Body of pancreas (tissue), 4 donors: ENCODE data around the gene ATRAID. TPM values are rescaled to one million over a fixed set of nuclear protein-coding genes. Genes with fewer than 3 reads are reported as not detected.

Experiments used
- ATAC-seq: fragments of 150-250 bp; one replicate; pipeline ENCODE4 v1.9.1; 2016
- DNase-seq, 4 donors: peaks; one replicate each; pipeline ENCODE4 v3.0.0-alpha.2; 2019
- H3K27ac ChIP-seq, 4 donors: fragments of 200-600 bp; sonication (generic); 1 replicate in 3 of 4; 2 replicates in 1 of 4; pipeline versions ENCODE4 v1.5.1 to v1.6.1; 2016 to 2019; ENCODE audit warnings: mild to moderate bottlenecking in 1 of 4, mixed read lengths in 1 of 4, moderate library complexity in 1 of 4
- H3K27me3 ChIP-seq, 2 donors: fragments of 200-600 bp; sonication (generic); one replicate each; pipeline ENCODE4 v1.6.0; 2016; ENCODE audit warnings: mild to moderate bottlenecking in 1 of 2
- H3K36me3 ChIP-seq, 2 donors: fragments of 200-600 bp; sonication (generic); replicated peaks in 1 of 2; 2 replicates each; pipeline ENCODE4 v1.5.1; 2016; ENCODE audit warnings: low read depth in 2 of 2; ENCODE audit not compliant: insufficient read depth in 1 of 2
- H3K4me1 ChIP-seq: fragments of 200-600 bp; sonication (generic); one replicate; pipeline ENCODE4 v1.6.0; 2016
- H3K4me3 ChIP-seq, 2 donors: fragments of 200-600 bp; sonication (generic); 1 replicate in 1 of 2; 2 replicates in 1 of 2; pipeline ENCODE4 v1.5.1; 2016 to 2019
- H3K9me3 ChIP-seq, 3 donors: fragments of 200-600 bp; sonication (generic); 1 replicate in 2 of 3; 2 replicates in 1 of 3; pipeline ENCODE4 v1.5.1; 2016
- CTCF ChIP-seq, 7 experiments: fragments of 450-650 bp in 4 of 7; fragments of 200-600 bp in 3 of 7; sonication (generic) in 3 of 7; IDR thresholded peaks; one replicate each; pipeline ENCODE4 v1.5.1; 2016 to 2019; ENCODE audit warnings: antibody characterized with exemption in 7 of 7
- POLR2A ChIP-seq, 3 donors: fragments of 450-650 bp; IDR thresholded peaks; one replicate each; pipeline ENCODE4 v1.6.1; 2016; ENCODE audit warnings: antibody characterized with exemption in 3 of 3, mild to moderate bottlenecking in 2 of 3
- WGBS, 2 donors: methylation state at CpG; one replicate each; pipeline ENCODE4 v1.1.5; 2017; 5-methylcytosine and 5-hydroxymethylcytosine counted together
- intact Hi-C: fragments of 100-400 bp; cut with DNase I; formaldehyde crosslinking; loops from one replicate; pipeline ENCODE4 v1.15.1; 2023
- total RNA-seq, 2 donors: library from RNA; depleted of rRNA; stranded (reverse); fragments of >200 nt; gene quantifications; one replicate each; pipeline ENCODE4 v1.1.0, GENCODE V29; 2016

ATRAID gene
- total RNA-seq, 2 donors from 2014 or later, result 69.2 to 75.0 TPM

GRCh38 chr2:27263287-27264252 lies 51.7 kb downstream of the ATRAID start:
- 2 to 5% methylated on average over 20 to 46 of the region's 46 CpGs for WGBS, 2 donors
- Histone ChIP-seq H3K27ac (no peak overlapping the region), H3K4me1 (peaks cover 37% of the 10 kb centered on the region), H3K36me3 (no peaks in the 10 kb centered on the region), H3K27me3 (peaks cover 0 to 44% of the 10 kb centered on the region in 2 donors), H3K9me3 (no peaks in the 10 kb centered on the region), H3K4me3 (peak overlapping the region in 1 of 2 donors; percentile 22)
- intact Hi-C loops, result no loop called here
- ATAC-seq, result no peak
- no peak for DNase-seq
- TF ChIP-seq CTCF (IDR thresholded peaks at IDR 0.05) (no peak), POLR2A (IDR thresholded peaks at IDR 0.05) (no peak)

- Histone ChIP-seq H3K27me3 (peaks cover 0 to 44% of the 10 kb centered on the region in 2 donors), H3K4me3 (no peak overlapping the region), H3K4me1 (peaks cover 37% of the 10 kb centered on the region), H3K27ac (no peak overlapping the region), H3K9me3 (no peaks in the 10 kb centered on the region), H3K36me3 (no peaks in the 10 kb centered on the region)
- intact Hi-C loops, result no loop called here
- no peak for ATAC-seq
- WGBS, 2 donors, result 0% methylated on average over 20 to 29 of the region's 38 CpGs
- TF ChIP-seq POLR2A (IDR thresholded peaks at IDR 0.05) (no peak), CTCF (IDR thresholded peaks at IDR 0.05) (no peak)
- no peak for DNase-seq
Observed at GRCh38 chr2:27264253-27264752, 52.5 kb downstream of the ATRAID start.

GRCh38 chr2:27264753-27265535 lies 53.1 kb downstream of the ATRAID start:
- 3 to 15% methylated on average over 18 to 56 of the region's 56 CpGs for WGBS, 2 donors
- Histone ChIP-seq H3K27ac (no peak overlapping the region), H3K4me3 (no peak overlapping the region), H3K27me3 (peaks cover 0 to 44% of the 10 kb centered on the region in 2 donors), H3K9me3 (no peaks in the 10 kb centered on the region), H3K4me1 (peaks cover 37% of the 10 kb centered on the region), H3K36me3 (no peaks in the 10 kb centered on the region)
- peak; percentile 16 to 63 (median 44) for TF ChIP-seq CTCF (IDR thresholded peaks at IDR 0.05)
- TF ChIP-seq POLR2A (IDR thresholded peaks at IDR 0.05), result no peak
- intact Hi-C loops, result no loop called here
- ATAC-seq (peak; percentile 59), DNase-seq (peak; percentile 54 to 77 (median 62))

GRCh38 chr2:27265536-27265870 lies 53.7 kb downstream of the ATRAID start:
- DNase-seq (no peak), ATAC-seq (no peak)
- Histone ChIP-seq H3K36me3 (no peaks in the 10 kb centered on the region), H3K4me1 (peaks cover 37% of the 10 kb centered on the region), H3K4me3 (no peak overlapping the region), H3K9me3 (no peaks in the 10 kb centered on the region), H3K27ac (no peak overlapping the region), H3K27me3 (peaks cover 0 to 44% of the 10 kb centered on the region in 2 donors)
- intact Hi-C loops, result no loop called here
- TF ChIP-seq POLR2A (IDR thresholded peaks at IDR 0.05) (no peak), CTCF (IDR thresholded peaks at IDR 0.05) (no peak)

Other genes starting within 250 kb of the ATRAID start
- 10 to 100 TPM in 1 of 2 donors, 1 to 10 TPM in 1; 9.3 to 15.8 TPM for gene MAPRE3, start 241.4 kb upstream of the ATRAID start, total RNA-seq
- gene TMEM214, start 179.1 kb upstream of the ATRAID start, total RNA-seq, result 100 to 1,000 TPM in 1 of 2 donors, 10 to 100 TPM in 1; 59.9 to 119 TPM
- 10 to 100 TPM in 1 of 2 donors, 1 to 10 TPM in 1; 5.6 to 12.2 TPM for gene AGBL5, start 160.4 kb upstream of the ATRAID start, total RNA-seq
- 100 to 1,000 TPM; 103 to 129 TPM for gene OST4, start 140.4 kb upstream of the ATRAID start, total RNA-seq
- 10 to 100 TPM; 21.8 to 24.1 TPM for gene EMILIN1, start 133.4 kb upstream of the ATRAID start, total RNA-seq
- 1 to 10 TPM; 4.2 to 7.3 TPM for gene KHK, start 125.3 kb upstream of the ATRAID start, total RNA-seq
- gene CGREF1, start 92.9 kb upstream of the ATRAID start, total RNA-seq, result 1 to 10 TPM; 1.0 to 3.0 TPM
- under 1 TPM in 1 of 2 donors, not detected in 1; 0.33 TPM for gene ABHD1, start 88.2 kb upstream of the ATRAID start, total RNA-seq
- 100 to 1,000 TPM in 1 of 2 donors, 10 to 100 TPM in 1; 56.3 to 103 TPM for gene PREB, start 77.4 kb upstream of the ATRAID start, total RNA-seq
- not detected for gene PRR30, start 72.6 kb upstream of the ATRAID start, total RNA-seq
- under 1 TPM; under 0.01 to 0.66 TPM for gene TCF23, start 63.0 kb upstream of the ATRAID start, total RNA-seq
- gene SLC5A6, start 227 bp downstream of the ATRAID start, total RNA-seq, result 10 to 100 TPM; 17.4 to 34.6 TPM
- 10 to 100 TPM; 18.4 to 36.9 TPM for gene CAD, start 5.3 kb downstream of the ATRAID start, total RNA-seq
- gene SLC30A3, start 51.0 kb downstream of the ATRAID start, total RNA-seq, result not detected
- 1 to 10 TPM in 1 of 2 donors, not detected in 1; 1.3 TPM for gene DNAJC5G, start 63.4 kb downstream of the ATRAID start, total RNA-seq
- gene TRIM54, start 70.4 kb downstream of the ATRAID start, total RNA-seq, result under 1 TPM in 1 of 2 donors, not detected in 1; 0.26 TPM
- 1 to 10 TPM in 1 of 2 donors, not detected in 1; 2.9 TPM for gene UCN, start 96.4 kb downstream of the ATRAID start, total RNA-seq
- 10 to 100 TPM; 56.7 to 64.3 TPM for gene MPV17, start 111.1 kb downstream of the ATRAID start, total RNA-seq
- gene GTF3C2, start 144.7 kb downstream of the ATRAID start, total RNA-seq, result 10 to 100 TPM; 26.2 to 73.2 TPM
- 10 to 100 TPM; 24.9 to 39.2 TPM for gene EIF2B4, start 158.3 kb downstream of the ATRAID start, total RNA-seq
- 10 to 100 TPM; 50.4 to 70.8 TPM for gene SNX17, start 158.6 kb downstream of the ATRAID start, total RNA-seq
- 10 to 100 TPM; 11.7 to 22.1 TPM for gene ZNF513, start 168.7 kb downstream of the ATRAID start, total RNA-seq
- 10 to 100 TPM; 36.3 to 49.4 TPM for gene PPM1G, start 197.6 kb downstream of the ATRAID start, total RNA-seq
- gene NRBP1, start 216.6 kb downstream of the ATRAID start, total RNA-seq, result 10 to 100 TPM; 34.2 to 36.6 TPM
- gene KRTCAP3, start 230.3 kb downstream of the ATRAID start, total RNA-seq, result 10 to 100 TPM; 11.9 to 25.2 TPM